GM13977 (cell line): ENCODE data around the gene BCL11B.

Experiments used
- DNase-seq: peaks from one replicate; pipeline ENCODE4 v3.0.0; 2012; ENCODE audit warnings: low spot score
- in situ Hi-C: fragments of 300-500 bp; cut with MboI; formaldehyde crosslinking; loops from one replicate; pipeline ENCODE4 v1.12.0; 2022; ENCODE audit warnings: low sequenced_read_pairs, low pct_unique_long_range_greater_than_20kb, mixed read lengths, inconsistent platforms; ENCODE audit not compliant: unreplicated experiment
- TF ChIP-seq, protein P1 (sequence below): IDR thresholded peaks from 2 replicates; pipeline ENCODE4 v1.5.1; 2012; ENCODE audit warnings: mild to moderate bottlenecking, control low read depth; ENCODE audit not compliant: insufficient read depth; ENCODE audit errors: extremely low read depth, missing control alignments

Gene BCL11B

DNA sequence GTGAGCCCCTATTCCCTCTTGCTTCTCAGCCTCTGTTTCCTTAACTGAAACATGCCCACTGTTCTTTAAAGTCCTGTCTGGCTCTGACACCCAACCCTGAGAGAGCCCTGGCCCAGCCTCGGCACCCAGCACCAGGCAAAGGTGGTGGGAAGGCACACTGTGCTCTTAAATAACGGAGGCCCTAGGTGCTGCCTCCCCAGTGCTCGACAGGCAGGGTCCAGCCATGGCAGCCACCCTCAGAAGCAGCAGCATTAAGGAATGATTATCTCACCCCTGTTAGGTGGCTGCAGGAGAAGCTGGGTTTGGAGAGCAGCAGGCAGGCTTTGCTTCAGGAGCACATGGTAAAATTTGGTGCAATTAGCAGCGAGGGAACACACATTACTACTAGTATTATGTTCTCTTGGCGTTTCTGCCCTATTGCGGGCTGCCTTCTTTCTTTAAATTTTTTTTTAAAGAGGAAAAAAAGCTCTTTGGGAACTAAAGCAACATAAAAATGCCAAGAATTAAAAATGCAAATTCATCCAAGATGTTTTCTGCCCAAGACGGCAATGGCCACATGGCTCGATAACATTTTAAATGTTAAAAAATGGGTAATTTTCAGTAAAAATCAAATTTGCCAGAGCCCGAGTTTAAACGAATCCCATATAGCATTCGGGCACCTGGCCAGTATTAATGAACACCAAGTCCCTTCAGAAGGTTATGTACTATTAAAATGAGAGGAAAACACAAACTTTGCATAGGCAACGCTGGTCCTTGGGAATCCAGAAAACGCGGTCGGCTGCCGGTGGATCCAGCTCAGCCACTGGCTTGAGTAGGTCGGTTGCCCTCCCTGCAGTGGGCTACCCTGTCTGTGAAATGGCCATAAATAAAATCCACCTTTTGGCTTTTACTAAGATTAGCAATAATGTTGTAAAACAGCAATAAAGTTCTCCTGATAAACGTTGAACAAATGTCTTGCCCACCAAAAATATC lies 152.2 kb downstream of the BCL11B start:
- TF ChIP-seq, protein P1, sequence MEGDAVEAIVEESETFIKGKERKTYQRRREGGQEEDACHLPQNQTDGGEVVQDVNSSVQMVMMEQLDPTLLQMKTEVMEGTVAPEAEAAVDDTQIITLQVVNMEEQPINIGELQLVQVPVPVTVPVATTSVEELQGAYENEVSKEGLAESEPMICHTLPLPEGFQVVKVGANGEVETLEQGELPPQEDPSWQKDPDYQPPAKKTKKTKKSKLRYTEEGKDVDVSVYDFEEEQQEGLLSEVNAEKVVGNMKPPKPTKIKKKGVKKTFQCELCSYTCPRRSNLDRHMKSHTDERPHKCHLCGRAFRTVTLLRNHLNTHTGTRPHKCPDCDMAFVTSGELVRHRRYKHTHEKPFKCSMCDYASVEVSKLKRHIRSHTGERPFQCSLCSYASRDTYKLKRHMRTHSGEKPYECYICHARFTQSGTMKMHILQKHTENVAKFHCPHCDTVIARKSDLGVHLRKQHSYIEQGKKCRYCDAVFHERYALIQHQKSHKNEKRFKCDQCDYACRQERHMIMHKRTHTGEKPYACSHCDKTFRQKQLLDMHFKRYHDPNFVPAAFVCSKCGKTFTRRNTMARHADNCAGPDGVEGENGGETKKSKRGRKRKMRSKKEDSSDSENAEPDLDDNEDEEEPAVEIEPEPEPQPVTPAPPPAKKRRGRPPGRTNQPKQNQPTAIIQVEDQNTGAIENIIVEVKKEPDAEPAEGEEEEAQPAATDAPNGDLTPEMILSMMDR: no peak
- no peak for DNase-seq
- in situ Hi-C loops: no loop called here
